HG03025 (cell line): ENCODE data around the gene FOSB.

Source experiments
- ATAC-seq: cut with Tn5 transposase; IDR thresholded peaks from one replicate; pipeline ENCODE4 v1.9.1; 2021; ENCODE audit warnings: mild to moderate bottlenecking, moderate library complexity; ENCODE audit not compliant: unreplicated experiment, low FRiP score

Gene FOSB

GRCh38 chr19:45442408-45442777 is 25.4 kb upstream of the FOSB start:
- no peak for ATAC-seq

DNA sequence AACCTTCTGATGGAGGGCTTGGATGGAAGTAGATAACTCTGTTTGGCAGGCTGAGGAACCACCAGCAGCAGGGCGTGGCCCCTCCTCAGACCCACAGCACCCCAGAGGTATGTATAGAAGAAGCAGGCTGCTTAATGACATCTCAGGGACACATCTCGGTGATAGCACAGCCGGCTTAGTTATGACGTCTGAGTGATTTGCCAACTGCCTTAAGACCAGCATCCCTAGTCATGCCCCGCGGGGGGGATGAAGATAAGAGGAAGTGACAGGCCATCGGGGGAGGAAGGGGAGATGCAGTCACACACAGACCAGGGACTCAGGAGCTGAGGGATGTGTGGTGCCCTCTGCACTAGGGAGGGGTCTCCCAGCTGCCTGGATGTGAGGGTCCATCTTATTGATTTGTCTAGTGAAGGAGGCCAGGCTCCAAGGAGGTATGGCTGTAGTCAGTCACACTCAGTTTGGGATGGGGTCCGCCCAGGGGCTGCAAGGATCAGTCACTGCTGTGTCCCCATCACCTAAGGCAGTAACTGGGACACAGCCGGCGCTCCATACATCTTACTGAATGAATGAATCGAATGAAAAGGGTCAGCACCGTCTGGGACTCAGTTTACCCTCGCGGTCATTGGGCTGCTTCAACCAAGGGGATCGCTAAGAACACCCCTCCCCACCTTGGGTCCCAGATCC is 24.9 kb upstream of the FOSB start:
- no peak for ATAC-seq

DNA sequence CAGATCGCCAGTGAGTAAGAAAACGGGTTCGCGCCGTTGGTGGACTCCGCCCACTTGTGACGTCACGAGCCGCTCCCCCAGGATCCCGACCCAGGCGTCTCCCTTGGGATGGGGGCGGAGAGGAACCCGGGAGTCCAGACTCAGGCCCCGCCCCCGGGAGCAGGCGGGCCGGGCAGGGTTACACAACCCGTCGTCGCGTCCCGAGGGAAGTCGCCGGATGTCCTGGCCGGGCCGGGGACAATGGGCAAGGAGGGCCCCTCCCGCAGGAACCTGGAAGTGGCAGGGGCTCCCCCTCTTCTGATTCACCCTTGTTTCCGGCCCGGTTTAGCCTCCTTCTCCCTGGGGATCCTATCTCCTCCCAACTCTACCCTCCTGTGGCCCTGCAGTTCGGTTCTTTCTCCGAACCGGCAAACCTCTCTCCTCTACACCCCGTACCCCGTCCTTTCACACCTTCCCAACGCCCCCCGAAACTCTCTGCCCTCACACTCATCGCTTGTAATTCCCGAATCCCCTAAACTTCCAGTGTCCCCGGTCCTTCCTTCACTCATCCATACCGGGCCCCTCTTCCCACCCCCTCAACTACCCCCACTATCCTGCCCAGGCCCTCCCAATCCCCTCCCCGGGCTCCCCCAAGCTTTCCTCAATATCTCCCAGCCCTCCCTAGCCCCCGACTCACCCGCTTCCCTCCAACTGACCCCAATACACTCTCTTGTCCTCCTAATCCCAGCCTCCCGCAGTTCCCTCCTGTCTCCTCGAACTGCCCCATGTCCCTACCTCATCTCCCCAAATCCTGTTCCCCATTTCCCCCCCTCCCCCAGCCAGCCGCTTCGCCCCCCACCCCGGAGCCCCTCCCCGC is 24.1 kb upstream of the FOSB start:
- no peak for ATAC-seq

DNA sequence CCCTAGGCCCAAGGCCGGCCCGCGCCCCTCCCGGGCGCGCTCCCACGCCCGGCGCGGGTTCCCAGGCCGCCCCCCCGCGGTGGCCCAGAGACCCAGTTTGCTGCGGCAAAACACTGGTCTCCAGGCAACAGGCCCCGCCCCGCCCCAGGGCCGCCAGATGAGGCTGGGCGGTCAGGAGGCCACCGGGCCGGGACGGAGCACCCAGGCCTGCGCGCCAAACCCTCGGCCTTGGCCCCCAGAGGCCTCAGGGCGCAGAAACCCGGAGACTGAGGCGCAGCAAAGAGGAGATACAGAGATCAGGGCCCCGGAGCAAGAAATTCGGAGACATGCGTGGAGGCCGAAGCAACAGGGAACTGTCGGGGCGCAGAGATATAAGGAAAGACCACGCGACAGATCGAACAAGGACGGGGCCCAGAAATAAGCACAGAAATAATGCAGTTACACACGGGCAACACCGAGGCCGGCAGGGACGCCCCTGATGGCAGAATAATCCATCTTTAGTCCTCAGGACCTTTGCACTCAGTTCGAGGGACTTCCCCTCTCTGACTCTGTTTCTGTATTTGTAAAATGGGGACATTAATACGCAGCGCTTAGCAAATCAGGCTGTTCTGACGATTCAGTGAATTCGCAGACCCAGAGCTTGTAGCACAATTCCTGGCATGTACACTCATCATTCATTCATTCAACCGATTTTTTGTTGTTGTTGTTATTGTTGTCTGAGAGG is 23.3 kb upstream of the FOSB start:
- ATAC-seq, result no peak

GRCh38 chr19:45445139-45445538 is 22.7 kb upstream of the FOSB start:
- no peak for ATAC-seq

DNA sequence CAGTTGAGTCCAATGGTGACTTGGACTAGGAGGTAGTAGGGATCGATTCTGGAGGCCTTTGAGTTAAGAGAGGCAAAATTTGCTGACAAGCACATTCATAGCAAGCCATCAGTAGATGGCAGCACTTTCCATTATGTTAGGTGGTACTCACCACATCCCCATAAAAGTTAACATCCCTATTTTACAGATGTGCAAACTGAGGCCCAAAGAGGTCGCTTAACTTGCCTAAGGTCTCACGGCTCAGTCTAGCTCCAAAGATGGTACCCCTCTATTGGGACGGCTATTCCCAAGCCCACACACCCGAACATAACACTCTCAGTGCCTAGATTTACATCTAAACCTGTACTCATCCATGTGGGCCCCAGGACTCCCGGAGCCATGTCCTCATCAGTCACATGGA is 21.5 kb upstream of the FOSB start:
- no peak for ATAC-seq

DNA sequence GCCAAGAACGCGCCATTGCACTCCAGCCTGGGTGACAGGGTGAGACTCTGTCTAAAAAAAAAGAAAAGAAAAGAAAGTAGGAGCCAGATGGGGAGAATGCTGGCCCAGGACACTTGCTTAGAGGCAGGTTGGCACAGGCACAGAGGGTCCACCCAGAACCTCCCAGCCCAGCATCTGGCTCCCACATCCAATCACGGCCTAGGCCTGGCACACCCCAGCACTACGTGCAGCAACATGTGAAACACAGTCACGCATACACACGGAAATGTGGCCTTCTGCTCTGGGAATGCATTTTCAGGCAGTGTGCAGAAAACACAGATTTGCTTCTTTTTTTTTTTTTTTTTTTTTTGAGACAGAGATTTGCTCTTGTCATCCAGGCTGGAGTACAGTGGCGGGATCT is 20.9 kb upstream of the FOSB start:
- no peak for ATAC-seq

DNA sequence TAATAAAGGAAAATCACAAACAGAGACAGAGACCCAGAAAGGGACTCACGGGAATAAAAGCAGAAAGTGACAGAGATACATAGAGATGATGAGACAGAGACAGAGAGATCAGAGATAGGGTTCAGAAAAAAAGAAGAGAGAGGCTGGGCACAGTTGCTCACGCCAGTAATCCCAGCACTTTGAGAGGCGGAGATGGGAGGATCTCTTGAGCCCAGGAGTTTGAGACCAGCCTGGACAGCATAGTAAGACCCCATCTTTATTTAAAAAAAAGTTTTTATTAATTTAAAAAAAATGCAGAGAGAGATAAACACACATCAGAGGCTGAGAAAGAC is 19.4 kb upstream of the FOSB start:
- no peak for ATAC-seq

- no peak for ATAC-seq
Observed at GRCh38 chr19:45448887-45449299, 18.9 kb upstream of the FOSB start.

- no peak for ATAC-seq
Observed at GRCh38 chr19:45450012-45450333, 17.8 kb upstream of the FOSB start.

DNA sequence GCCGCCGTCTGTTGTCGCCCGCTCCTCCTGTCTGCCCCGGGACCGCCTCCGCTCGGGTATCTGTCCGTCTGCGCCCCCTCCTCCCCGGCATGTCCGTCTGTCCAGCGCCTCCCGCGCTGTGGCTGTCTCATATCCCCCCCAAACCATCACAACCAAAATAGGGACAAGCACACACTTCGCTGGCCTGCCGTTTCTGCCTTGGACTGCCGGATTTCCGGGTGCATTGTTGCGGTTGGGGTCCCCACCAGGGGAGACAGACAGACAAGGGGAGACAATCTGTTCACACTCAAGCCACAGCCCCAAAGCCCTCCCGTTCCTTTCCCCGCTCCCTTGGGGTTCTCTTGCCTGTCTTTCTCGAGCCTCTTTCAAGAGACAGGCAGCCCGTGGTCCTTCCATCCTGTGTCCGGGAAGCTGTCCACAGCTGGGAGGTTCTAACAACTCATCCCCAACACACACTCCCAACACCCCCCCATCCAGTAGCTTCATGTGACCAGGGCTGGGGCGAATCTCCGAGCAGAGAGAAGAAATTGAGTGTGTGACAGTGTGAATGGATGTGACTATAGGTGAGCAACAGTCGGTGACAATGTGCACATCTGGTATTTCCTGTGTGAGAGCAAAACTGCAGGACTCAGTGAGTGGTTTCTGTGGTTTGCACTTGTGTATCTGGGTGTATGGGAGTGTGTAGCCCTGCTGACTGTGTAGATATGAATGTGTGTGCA is 16.5 kb upstream of the FOSB start:
- ATAC-seq, result no peak

DNA sequence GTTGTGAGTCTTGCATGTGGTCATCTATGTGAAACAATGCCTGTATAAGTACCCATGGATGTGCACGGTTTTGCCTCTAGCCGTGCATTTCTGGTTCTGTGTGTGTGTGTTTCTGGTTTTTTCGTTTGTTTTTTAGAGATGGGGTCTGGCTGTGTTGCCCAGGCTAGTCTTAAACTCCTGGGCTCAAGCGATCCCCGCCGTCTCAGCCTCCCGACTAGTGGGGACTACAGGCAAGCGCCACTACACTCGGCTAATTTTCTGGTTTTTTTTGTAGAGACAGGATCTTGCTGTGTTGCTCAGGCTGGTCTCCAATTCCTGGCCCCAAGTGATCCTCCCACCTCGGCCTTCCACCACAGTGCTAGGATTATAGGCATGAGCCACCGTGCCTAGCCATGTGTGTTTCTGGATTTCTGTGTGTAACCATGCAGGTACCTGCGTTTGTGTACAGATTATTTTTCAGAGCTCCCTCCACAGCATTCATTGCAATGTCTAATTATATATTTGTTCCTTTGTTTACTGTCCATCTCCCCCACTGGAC is 15.9 kb upstream of the FOSB start:
- ATAC-seq, result no peak

DNA sequence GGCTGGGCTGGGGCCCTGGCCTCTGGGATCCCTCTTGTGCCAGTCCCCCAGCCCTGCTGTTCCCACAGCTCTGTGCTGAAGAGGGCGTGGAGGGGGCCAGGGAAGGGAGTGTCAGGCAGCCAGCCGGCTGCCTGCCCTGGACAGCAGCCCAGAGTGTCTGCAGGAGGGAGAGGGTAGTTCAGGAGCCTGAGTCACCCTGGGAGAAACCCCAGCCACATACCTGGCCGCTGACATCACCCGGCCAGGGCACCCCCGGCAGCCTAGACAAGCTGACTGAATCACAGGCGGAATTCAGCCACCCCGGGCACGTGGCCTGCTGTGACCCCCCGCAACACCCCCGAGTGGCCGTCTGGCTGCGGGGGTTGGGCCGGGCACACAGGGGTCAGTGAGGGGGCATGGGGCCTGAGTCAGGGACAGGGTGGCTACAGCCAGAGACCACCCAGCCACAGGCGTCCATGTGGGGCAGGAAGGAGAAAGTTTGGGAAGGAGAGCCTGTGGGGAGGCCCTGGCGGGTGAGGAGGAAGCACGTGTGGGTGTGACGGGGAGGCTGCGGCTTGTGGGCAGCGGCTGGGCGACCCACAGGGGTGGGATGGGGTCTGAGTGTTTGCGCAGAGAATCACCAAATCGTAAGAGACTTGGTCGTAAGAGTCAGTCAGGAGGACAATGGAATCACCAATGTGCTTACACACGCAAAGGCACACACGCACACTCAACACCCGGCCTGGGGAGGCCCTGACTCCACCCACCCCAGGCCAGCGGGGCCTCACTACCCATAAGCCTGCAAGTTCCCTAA is 11.9 kb upstream of the FOSB start:
- no peak for ATAC-seq

- no peak for ATAC-seq
Observed at GRCh38 chr19:45456500-45456815, 11.3 kb upstream of the FOSB start.

GRCh38 chr19:45457776-45458175 is 10.0 kb upstream of the FOSB start:
- no peak for ATAC-seq

- ATAC-seq, result no peak
Observed at GRCh38 chr19:45460807-45461347, 6.9 kb upstream of the FOSB start.

GRCh38 chr19:45462174-45462573 is 5.6 kb upstream of the FOSB start:
- ATAC-seq, result no peak

DNA sequence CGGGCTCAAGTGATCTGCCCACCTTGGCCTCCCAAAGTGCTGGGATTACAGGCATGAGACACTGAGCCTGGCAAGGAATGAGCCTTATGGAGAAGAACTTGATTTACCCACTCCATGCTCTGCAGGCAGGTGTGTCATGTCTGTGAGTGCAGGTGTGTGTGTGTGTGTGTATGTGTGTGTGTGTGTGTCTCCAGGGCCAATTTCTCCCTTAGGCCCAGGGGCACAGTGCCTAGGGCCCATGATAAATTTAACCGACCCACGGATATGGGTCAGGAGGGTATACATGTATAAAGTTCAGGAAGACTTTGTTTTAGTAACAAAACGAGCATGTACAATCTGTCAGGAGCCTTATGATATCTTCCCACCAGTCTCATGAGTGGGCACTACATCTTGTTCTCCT is 4.6 kb upstream of the FOSB start:
- ATAC-seq, result no peak

GRCh38 chr19:45464274-45464673 is 3.5 kb upstream of the FOSB start:
- no peak for ATAC-seq

DNA sequence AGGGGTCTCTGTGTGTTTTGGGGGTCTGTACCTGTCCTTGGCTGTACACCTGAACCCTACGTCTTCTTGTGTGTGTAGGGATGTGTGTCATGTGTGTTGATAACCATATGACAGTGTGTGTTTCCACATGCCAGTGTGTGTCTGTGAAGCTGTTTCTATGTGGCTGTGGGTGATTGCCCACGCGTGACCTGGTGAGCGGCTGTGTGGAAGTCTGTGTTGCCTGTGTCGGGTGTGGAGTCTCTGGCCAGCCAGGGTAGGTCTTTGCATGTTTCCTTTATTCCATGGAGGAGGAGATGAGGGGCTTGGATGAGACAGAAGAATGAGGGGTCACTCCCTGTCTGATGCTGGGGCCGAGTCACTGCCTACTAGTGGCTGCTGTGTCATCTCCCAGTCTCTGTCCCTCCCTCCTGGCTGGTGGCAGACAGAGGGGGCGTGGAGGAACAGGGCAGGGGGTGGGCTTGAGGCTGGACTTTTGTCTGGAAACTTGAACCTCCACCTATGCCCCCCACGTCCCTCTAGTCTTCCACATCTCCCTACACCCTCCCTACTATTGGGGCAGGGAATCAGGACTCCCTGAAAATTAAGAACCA is 2.8 kb upstream of the FOSB start:
- no peak for ATAC-seq
